HG02642 (cell line): ENCODE results near the gene TRIM51.
"Not testable (repeated sequence)": the region's sequence is repeated elsewhere in the genome, so short reads cannot be mapped to it uniquely, and the experiment has no call there.

Experiments used
- ATAC-seq: cut with Tn5 transposase; IDR thresholded peaks from one replicate; pipeline ENCODE4 v1.9.1; 2021; ENCODE audit warnings: mild to moderate bottlenecking; ENCODE audit not compliant: unreplicated experiment, poor library complexity

The TRIM51 gene, protein sequence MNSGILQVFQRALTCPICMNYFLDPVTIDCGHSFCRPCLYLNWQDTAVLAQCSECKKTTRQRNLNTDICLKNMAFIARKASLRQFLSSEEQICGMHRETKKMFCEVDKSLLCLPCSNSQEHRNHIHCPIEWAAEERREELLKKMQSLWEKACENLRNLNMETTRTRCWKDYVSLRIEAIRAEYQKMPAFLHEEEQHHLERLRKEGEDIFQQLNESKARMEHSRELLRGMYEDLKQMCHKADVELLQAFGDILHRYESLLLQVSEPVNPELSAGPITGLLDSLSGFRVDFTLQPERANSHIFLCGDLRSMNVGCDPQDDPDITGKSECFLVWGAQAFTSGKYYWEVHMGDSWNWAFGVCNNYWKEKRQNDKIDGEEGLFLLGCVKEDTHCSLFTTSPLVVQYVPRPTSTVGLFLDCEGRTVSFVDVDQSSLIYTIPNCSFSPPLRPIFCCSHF

DNA sequence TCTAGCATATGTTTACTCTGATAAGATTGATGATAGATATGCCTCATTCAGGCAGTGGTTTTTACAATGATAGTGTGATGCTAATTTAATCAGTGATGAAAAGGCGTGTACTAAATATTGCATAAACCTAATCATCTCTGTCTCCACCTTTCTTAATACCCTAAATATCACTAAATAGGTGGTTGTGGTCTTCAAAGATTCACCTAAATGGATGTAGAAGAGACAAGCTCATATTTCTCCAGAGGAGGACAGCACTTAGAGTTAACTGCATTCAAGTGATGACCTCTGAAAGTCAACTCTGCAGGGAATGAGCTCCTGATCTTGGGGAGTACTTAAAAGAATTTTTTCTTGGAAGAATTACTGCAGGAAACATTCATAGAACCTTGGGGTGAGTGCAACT lies at the start of gene TRIM51:
TSS of gene TRIM51 (plus strand) at position 301 of the 400 bp plus-strand sequence. CDS start 2,132 bp downstream, outside the sequence.
- not testable (repeated sequence) for ATAC-seq

DNA sequence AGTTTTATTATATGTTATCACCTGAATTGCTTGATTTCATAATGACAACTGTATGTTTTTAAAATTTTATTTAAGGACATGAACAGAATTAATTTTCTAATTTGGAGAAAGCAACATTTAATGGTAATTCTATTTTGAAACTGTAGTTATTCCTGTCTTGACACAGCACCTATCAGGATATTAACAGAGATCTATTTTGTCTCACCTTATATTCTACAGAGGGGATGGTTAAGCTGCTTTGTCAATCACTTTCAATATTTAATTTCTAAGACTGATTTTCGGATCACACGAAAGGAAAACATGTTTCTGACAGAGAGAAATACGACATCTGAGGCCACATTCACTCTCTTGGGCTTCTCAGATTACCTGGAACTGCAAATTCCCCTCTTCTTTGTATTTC lies 44.6 kb upstream of the TRIM51 start, which contains the start of gene OR5D16:
TSS of gene OR5D16 (plus strand) at position 301 of the 400 bp plus-strand sequence. CDS start at position 301, 0 bp downstream.
- no peak for ATAC-seq

DNA sequence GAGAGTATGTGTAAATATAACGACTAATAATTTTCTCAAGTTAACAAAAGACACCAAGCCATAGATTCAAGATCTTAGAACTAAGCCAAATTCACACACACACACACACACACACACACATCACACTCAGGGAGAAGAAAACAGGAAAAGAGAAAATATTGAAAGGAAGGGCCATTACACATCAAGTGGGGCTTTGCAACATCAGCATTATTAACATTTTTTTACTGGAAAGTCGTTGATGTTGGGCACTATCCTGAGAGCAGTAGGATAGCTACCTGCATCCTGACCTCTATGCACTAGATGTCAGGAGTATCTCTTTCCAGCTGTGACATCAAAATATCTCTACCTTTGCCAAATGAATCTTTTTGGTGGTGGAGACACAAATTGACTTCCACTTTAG lies 35.6 kb upstream of the TRIM51 start:
- ATAC-seq = no peak

DNA sequence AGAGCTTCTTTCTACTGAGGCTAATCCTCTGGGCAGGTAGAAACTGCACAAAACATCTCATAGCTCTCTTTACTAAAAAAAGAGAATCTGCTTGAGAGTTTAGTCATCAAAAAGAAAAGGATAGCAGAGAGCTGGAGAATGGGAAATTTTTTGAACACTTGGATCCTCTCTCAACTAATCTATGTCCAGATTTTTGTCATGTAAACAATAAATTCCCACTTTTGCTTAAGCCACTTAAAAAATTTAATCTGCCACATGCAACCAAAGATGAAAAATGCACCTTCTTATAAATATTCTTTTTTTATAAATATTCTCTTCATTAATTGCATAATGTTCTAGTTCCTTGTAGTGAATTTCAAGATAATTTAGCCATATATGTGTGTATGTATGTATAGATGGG lies 34.1 kb upstream of the TRIM51 start:
- ATAC-seq = no peak

DNA sequence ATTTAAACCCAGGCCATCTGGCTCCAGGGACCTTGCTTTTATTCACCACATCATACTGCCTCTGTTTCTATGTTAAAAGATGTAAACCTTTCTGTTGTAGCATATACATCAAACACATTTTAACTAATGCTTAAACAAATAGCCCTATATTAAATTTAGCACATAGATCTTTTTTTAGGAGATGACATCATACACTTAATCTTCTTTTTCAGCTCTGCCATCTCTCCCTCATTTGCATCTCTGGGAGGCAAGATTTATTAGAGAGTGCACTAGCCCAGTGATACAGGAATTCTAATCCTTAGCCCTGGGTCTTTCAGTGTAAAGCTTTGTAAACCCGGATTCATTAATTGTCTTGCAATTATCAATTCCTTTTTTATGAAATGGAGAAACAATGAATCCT lies 31.0 kb upstream of the TRIM51 start:
- ATAC-seq = no peak

DNA sequence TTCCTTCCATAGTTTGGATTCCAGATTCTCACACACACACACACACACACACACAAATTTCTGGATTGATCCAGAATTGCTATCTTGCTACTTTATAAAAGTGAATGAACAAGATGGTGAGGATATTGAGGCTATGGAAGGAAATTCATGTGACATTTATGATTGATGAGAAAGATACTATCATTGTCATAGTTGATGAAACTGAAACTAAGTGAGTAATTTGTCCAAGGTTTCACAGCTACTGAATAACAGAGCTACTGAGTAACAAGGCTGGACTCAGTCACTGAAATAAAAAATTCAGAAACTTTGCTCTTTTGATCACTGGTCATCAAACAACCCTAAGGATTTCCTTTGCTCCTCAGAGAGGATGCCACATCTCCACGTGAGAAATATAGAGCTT lies 28.4 kb upstream of the TRIM51 start:
- no peak for ATAC-seq

DNA sequence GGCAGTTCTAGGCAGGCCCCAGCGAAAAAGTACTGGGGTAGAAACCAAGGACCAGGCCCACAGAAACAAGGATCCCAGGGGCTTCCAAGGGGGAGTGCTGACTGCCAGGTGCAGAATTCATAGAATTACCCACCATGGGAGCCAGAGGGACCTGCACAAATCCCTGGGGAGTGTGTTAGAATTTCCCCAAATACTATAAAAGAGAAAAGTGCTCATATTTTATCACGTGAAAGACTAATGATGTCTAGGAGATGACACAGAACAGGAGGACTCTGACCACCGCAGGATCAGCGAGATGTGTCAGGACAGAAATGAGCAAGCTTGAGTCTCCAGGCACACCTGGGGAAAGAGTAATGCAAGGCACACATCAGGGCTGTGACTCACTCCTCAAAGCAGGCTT lies 15.7 kb upstream of the TRIM51 start:
- ATAC-seq = not testable (repeated sequence)

DNA sequence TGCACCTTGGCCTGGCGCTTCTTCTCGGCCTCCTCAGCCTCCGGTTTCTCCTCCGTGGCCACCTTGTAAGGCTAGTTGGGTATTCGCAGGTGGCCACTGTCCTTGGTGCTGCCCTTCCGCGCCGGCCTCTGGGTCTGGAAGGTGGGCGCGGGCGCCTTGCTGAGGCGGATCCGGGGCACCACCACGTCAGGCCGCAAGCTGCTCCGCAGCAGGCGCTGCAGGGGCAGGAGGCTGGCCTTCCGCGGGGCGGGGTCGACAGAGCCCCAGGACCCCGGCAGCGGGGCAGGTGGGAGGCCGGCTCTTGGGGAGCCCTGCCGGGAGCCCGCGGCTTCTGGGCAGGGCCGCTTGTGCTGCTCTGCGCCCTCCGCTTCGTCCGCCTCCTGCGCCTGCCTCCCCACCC lies 10.4 kb upstream of the TRIM51 start:
- not testable (repeated sequence) for ATAC-seq

DNA sequence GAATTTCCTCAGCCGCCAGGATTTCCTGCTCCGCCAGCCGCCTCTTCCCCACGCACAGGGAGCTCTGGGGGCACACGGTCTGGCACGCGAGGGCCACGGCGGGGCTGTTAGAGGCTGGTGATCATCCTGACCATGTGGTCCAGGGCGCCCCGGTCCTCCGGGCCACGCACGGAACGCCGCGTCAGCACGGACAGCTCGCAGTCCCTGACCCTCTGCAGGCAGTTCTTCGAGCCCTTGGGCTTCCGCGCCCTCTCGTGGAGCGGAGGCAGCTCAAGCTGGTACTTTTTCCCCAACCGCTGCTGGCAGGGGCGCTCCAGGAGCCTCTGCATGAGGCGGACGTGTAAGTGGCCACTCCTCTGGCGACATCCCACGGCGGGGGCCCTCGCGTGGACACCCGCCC lies 10.0 kb upstream of the TRIM51 start:
- ATAC-seq = not testable (repeated sequence)

DNA sequence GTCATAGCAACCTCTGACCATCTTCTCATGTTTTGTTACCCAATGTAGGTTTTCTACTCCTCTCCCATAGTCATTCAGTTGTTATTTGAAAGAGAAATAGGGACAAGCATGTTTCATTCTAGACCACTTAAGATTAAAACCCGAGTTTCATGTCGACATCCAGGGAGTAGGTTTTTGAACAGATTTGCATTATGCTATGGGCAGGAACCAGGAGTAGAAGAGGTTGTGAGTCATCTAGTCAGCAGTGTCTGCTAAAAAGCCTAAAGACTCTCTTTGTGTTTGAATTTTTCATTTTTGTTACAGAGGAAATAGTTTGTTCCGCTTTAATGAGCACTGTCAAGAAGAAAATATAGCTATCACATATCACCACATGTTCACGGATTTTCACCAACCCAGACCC lies 1.9 kb downstream of the TRIM51 start:
- not testable (repeated sequence) for ATAC-seq

DNA sequence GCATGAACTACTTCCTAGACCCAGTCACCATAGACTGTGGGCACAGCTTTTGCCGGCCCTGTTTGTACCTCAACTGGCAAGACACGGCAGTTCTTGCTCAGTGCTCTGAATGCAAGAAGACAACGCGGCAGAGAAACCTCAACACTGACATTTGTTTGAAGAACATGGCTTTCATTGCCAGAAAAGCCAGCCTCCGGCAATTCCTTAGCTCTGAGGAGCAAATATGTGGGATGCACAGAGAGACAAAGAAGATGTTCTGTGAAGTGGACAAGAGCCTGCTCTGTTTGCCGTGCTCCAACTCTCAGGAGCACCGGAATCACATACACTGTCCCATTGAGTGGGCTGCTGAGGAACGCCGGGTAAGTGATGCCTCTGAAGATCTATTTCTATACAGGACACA lies 2.4 kb downstream of the TRIM51 start:
- ATAC-seq = not testable (repeated sequence)

DNA sequence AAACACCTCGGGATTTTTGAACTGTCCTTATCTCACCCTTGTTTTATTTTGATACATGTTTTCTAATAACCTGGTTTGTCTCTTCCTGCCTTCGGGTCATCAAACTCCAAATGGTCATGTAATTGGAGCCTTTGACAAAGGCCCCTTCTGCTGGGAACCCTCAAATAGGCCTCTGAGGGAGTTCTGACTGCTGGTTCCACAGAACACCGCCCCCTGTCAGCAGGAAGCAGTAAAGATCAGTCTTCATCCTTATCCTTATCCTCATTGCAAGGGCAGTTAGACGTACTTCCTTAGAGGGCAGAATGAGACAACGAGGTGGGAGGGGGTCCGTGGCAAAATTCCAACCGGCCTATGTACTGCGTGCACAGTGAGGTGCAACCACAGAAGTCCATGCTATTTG lies 12.1 kb downstream of the TRIM51 start:
- no peak for ATAC-seq

DNA sequence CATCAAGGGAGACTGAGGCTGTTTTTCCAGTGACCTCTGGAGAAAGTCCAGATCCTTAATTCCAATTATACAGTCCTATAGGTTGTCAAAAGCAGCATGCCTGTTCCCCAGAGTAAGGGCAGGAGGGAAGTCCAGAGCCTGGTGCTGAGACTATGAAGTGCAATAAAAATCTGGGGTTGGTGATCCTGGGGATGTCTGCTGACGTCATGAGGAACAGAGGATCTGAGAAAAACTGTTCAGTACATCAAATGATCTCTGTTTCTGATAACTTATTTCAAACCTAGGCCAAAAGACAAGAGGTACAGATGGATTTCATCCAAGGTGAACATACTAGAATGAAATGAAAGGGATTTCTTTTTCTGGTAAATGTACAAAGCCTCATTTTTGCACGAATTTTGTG lies 19.2 kb downstream of the TRIM51 start:
- no peak for ATAC-seq

DNA sequence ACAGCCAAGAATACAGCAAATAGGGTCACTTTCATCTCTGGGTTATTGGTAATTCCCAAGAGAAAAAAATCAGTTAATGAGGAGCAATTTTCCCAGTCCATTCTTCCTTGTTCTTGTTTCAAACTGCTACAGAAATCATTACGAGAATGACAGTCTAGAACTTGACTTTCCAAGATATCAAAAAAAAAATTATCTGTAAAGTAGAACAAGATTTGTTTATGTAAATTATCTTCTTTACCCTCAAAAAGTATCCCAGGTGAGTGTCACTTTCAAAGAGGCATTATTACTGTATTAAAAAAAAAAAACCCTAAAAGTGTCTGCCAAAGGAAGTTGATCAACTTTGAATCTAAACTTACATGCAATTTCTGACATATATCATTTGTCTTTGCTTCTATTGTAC lies 31.4 kb downstream of the TRIM51 start, which contains the start of gene OR5W2:
TSS of gene OR5W2 (minus strand) at position 101 of the 400 bp plus-strand sequence. CDS start at position 101, 0 bp downstream.
- no peak for ATAC-seq

DNA sequence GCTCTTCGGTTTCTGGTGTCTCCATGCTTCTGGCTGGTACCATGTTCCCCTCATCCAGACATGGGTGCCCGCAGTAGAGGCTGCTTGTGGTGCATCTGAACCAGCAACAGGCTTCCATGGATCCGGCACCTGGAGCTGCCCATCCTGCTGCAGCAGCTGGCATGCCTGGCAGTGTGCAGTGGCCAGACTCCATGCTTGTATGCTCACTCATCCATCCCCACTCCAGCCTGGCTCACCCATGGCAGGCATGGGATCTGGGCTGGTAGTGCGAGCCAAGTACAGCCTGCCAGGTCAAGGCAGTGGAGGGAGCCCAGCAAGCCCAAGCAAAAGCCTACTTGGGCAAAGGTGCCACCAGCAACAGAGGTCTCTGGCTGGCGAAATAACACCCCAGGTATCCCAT lies 37.4 kb downstream of the TRIM51 start:
- no peak for ATAC-seq

DNA sequence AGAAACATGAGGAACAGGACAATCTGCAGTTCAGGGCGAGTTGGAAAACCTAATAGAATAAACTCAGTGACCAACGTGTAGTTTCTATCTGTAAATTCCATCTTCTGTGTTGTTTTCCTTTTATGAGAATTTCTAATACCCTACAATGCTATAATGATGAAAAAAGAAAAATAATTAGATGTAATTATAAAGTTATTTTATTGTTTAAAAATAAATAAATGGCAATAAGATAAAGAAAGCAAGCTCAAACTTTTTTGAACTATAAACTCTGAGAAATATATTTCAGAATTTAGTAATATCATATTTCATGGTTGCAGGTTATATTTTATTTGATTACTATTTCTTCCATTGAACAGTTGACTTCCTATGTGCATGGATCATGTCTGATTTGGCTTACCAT lies 53.2 kb downstream of the TRIM51 start, which contains the start of gene OR5I1:
TSS of gene OR5I1 (minus strand) at position 101 of the 400 bp plus-strand sequence. CDS start at position 101, 0 bp downstream.
- no peak for ATAC-seq
